ENCODE results near the gene NADSYN1.

DNA sequence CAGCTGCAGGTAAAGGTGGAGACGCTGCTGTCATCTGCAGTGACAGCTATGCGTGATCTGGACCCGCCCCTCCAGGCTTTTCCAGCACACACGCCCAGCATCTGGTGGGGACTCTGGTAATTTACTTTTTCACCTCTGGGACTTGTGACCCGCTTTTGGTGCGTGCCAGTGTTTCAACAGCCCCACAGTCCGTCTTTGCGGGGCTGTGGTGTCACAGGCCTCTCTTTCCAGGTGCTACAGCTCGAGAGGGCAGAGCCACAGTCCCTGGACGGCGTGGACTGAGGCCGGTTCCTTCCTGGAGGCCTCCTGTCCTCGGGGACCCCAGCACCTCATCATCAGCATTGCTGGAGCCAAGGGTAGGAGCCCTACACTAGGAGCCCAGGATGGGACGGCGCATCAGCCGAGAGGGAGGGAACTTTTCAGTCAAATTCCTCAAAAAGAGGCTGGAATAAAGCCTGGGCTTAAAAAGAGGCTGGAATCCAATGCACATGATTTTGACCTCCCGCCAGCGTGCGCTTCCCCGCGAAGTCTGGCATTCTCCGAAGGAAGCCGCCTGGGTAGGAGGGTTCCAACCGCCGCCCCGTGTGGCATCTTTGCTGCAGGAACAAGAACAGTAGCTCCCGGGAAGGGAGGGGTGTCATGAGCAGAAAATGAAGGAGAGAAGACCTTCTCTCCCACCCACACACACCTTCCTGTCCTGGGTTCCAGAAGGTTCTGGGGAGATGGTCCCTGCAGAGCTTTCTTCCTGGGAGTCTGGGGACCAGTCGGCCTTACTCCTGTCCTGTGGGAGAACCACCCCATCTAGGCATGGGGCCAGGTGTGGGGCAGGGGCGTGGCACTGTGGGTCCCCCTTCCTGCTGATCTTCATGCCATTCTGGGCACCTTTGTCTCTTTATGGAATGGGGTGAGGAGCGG, 48.3 kb downstream of the NADSYN1 start:
- TF ChIP-seq, protein P1, sequence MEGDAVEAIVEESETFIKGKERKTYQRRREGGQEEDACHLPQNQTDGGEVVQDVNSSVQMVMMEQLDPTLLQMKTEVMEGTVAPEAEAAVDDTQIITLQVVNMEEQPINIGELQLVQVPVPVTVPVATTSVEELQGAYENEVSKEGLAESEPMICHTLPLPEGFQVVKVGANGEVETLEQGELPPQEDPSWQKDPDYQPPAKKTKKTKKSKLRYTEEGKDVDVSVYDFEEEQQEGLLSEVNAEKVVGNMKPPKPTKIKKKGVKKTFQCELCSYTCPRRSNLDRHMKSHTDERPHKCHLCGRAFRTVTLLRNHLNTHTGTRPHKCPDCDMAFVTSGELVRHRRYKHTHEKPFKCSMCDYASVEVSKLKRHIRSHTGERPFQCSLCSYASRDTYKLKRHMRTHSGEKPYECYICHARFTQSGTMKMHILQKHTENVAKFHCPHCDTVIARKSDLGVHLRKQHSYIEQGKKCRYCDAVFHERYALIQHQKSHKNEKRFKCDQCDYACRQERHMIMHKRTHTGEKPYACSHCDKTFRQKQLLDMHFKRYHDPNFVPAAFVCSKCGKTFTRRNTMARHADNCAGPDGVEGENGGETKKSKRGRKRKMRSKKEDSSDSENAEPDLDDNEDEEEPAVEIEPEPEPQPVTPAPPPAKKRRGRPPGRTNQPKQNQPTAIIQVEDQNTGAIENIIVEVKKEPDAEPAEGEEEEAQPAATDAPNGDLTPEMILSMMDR (IDR thresholded peaks at IDR 0.05) = no peak
- TF ChIP-seq POLR2A (IDR thresholded peaks at IDR 0.05) = no peak
